ENCODE results near the gene GLB1L2. TPM values are rescaled to one million over a fixed set of nuclear protein-coding genes. Genes with fewer than 3 reads are reported as not detected.

The GLB1L2 gene
- total RNA-seq, 4 donors from 2014 or later, result 4.2 to 21.6 (median 12.4) TPM

DNA sequence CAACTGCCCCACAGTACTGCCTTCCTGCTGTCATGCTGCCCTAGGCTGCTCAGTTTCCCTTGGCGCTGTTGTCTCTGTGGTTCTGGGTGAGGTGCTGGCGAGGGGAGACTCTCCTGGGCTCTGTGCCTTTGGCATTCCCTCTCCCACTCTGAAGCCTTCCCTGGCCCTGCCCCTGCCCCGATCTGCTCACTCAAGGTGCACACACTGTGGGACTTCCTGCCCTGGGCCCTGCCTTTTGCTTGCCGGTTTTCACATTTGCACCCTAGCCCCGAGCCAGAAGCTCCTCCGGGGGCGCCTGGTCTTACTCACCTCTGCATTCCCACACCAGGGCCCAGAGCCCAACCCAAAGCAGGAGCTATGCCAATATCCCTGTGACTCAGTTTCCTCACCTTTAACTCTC is 68.2 kb downstream of the GLB1L2 start:
- H3K36me3 ChIP-seq, result no peaks in the 10 kb centered on the region
- H3K4me3 ChIP-seq, result no peak overlapping the region
- H3K27me3 ChIP-seq, result no peaks in the 10 kb centered on the region
- no peak for DNase-seq
- H3K4me1 ChIP-seq, result no peaks in the 10 kb centered on the region
- no peaks in the 10 kb centered on the region for H3K9me3 ChIP-seq
- no peak overlapping the region for H3K27ac ChIP-seq
- TF ChIP-seq POLR2A (IDR thresholded peaks at IDR 0.05) (no peak), CTCF (IDR thresholded peaks at IDR 0.05) (no peak)

DNA sequence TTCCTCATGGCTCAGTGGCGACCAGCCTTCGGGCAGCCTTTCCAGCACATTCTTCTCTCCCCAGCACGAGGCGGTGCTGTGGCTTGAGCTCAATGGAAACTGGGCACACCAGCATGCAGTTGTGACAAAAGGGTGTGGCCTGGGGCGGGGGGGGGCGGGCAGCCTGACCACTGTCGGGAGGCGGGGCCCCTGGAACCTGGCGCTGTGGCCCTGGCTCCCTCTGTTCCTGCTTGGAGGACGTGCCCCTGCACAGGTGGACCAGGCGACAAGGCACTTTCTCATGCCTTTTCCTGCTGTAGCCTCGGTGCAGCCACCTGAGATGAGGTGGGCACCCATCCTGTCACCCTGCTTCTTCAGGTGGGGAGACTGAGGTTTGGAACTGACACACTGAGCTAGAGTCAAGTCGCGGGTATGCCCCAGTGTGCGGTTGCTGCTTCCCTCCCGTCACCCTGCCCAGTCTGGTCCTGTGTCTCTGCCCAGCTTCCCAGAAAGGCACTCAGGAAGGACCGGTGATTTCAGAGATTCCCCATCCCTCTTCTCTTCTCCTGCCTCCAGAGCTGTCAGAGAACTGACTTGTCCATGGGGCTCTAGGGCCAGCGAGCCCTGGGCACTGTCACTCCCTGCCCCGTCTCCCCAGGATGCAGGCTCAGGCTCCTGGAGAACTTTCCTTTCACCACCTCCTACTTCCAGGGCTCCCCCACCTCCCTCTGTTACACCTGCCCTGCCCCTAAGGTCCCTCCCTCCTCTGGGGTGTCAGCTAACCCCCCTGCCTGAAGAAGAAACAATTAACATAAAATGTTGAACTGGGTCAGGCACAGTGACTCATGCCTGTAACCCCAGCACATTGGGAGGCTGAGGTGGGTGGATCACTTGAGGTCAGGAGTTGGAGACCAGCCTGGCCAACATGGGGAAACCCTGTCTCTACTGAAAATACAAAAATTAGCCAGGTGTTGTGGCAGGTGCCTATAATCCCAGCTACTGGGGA is 70.3 kb downstream of the GLB1L2 start:
- Histone ChIP-seq H3K36me3 (no peaks in the 10 kb centered on the region), H3K4me1 (no peaks in the 10 kb centered on the region), H3K27me3 (no peaks in the 10 kb centered on the region), H3K9me3 (no peaks in the 10 kb centered on the region), H3K27ac (no peak overlapping the region), H3K4me3 (no peak overlapping the region)
- no peak for DNase-seq
- no peak for TF ChIP-seq POLR2A (IDR thresholded peaks at IDR 0.05)
- TF ChIP-seq CTCF (IDR thresholded peaks at IDR 0.05), result no peak

- H3K4me3 ChIP-seq, result no peak overlapping the region
- no peaks in the 10 kb centered on the region for H3K27me3 ChIP-seq
- H3K27ac ChIP-seq, result no peak overlapping the region
- TF ChIP-seq CTCF (IDR thresholded peaks at IDR 0.05), result no peak
- TF ChIP-seq POLR2A (IDR thresholded peaks at IDR 0.05), result no peak
- no peaks in the 10 kb centered on the region for H3K36me3 ChIP-seq
- DNase-seq, result no peak
- H3K9me3 ChIP-seq, result no peaks in the 10 kb centered on the region
- no peaks in the 10 kb centered on the region for H3K4me1 ChIP-seq
Measured at GRCh38 chr11:134402910-134403309, 71.1 kb downstream of the GLB1L2 start.

DNA sequence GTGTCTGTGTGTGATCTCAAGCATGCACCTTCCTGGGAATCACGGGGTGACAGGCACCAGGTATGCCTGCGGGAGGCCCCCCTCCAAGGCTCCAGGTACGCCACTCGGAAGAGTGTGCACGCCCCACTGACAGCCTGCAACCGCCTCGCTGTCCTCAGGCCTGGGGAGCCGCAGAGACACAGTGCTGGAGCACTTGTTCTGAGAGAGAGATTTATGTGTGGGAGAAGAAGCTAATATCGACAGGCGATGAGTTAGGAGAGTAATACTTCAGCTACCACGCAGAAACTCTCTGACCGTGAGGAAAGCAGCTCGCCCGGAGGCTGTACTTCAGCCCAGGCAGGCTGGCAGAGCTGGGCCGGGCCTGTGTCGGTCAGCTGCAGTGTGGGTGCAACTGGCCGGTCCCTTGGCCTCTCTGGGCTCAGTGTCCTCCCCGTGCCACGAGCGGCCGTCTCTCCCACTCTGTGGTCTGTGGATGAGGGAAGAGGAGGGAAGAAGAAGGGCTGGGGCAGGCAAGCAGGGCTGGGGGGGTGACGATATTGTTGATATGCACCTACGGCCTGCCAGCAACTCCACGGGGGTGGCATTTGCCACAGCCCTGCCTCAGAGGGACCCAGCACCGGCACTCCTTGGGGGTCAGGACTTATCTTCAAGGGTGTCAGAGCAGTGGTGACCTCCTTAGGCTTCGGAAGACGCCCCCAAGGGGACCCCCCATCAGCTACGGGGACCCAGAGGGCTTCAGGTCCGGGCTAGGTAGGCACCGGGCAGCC is 73.0 kb downstream of the GLB1L2 start:
- Histone ChIP-seq H3K27me3 (no peaks in the 10 kb centered on the region), H3K4me1 (no peaks in the 10 kb centered on the region), H3K27ac (no peak overlapping the region), H3K4me3 (no peak overlapping the region), H3K36me3 (no peaks in the 10 kb centered on the region), H3K9me3 (no peaks in the 10 kb centered on the region)
- no peak for DNase-seq
- TF ChIP-seq POLR2A (IDR thresholded peaks at IDR 0.05) (no peak), CTCF (IDR thresholded peaks at IDR 0.05) (no peak)

GRCh38 chr11:134405436-134405835 is 73.6 kb downstream of the GLB1L2 start:
- no peak overlapping the region for H3K27ac ChIP-seq
- no peak overlapping the region for H3K4me3 ChIP-seq
- H3K27me3 ChIP-seq, result peaks cover 0 to 4% of the 10 kb centered on the region in 2 donors
- no peaks in the 10 kb centered on the region for H3K36me3 ChIP-seq
- DNase-seq, result no peak
- H3K4me1 ChIP-seq, result no peaks in the 10 kb centered on the region
- no peak for TF ChIP-seq CTCF (IDR thresholded peaks at IDR 0.05)
- no peak for TF ChIP-seq POLR2A (IDR thresholded peaks at IDR 0.05)
- no peaks in the 10 kb centered on the region for H3K9me3 ChIP-seq

Data from Peyer's patch (tissue), 4 donors.